K562 (cell line): ENCODE results near the gene IP6K3. TPM values are rescaled to one million over a fixed set of nuclear protein-coding genes. Genes with fewer than 3 reads are reported as not detected.

Experiments
- DNMT1 ChIP-seq: fragments of 450-650 bp; IDR thresholded peaks from 2 replicates; pipeline ENCODE4 v1.6.1; 2016; ENCODE audit warnings: antibody characterized with exemption, mild to moderate bottlenecking
- GABPB1 ChIP-seq: sonication (generic); formaldehyde crosslinking; IDR thresholded peaks from 2 replicates; pipeline ENCODE4 v1.8.0; 2022; ENCODE audit warnings: mild to moderate bottlenecking, missing genetic modification reagents
- KAT7 ChIP-seq: sonication (generic); formaldehyde crosslinking; IDR thresholded peaks from 2 replicates; pipeline ENCODE4 v1.8.0; 2022; ENCODE audit warnings: missing genetic modification reagents, mild to moderate bottlenecking, borderline replicate concordance
- LARP7 ChIP-seq: fragments of 450-650 bp; IDR thresholded peaks from 2 replicates; pipeline ENCODE4 v1.6.1; 2016
- NRF1 ChIP-seq, 2 experiments: fragments of 450-650 bp; IDR thresholded peaks in 1 of 2; conservative IDR thresholded peaks in 1 of 2; 2 replicates each; pipeline ENCODE4 v1.6.1; 2014; ENCODE audit warnings: mild to moderate bottlenecking in 2 of 2
- SMARCA4 ChIP-seq: fragments of 450-650 bp; IDR thresholded peaks from 2 replicates; pipeline ENCODE4 v1.6.1; 2016
- THRAP3 ChIP-seq: fragments of 450-650 bp; IDR thresholded peaks from 2 replicates; pipeline ENCODE4 v1.6.1; 2016; ENCODE audit warnings: mild to moderate bottlenecking, inconsistent platforms, borderline replicate concordance
- ZNF197 ChIP-seq: fragments of 200-800 bp; sonication (Bioruptor generic); IDR thresholded peaks from 2 replicates; pipeline ENCODE4 v1.6.1; 2016; ENCODE audit warnings: low read depth, missing genetic modification characterization, missing compliant biosample characterization
- ZNF347 ChIP-seq: fragments of 450-650 bp; formaldehyde crosslinking; IDR thresholded peaks from 2 replicates; pipeline ENCODE4 v1.4.0; 2020; ENCODE audit warnings: low read depth, mild to moderate bottlenecking, moderate library complexity
- polyA plus RNA-seq, 8 experiments: library from polyadenylated mRNA; depleted of rRNA in 4 of 8; stranded (reverse) in 5 of 8; unstranded in 3 of 8; fragments of >200 nt; fragmentation: Nextera tagmentation in 2 of 8; fragmentation: Illumina TruSeq in 1 of 8; extraction: Ambion mirVana in 2 of 8; extraction: Trizol in 1 of 8; gene quantifications; 2 replicates each; pipeline versions ENCODE4 v1.2.1 to v1.2.3, GENCODE V29; 2011 to 2014; ENCODE audit warnings: inconsistent platforms in 1 of 8, missing spikeins in 1 of 8
- total RNA-seq, 7 experiments: library from RNA; depleted of rRNA in 6 of 7; stranded (reverse); fragments of >200 nt in 6 of 7; fragmentation: Illumina TruSeq in 2 of 7; extraction: Trizol in 2 of 7; gene quantifications; 2 replicates each; pipeline versions ENCODE4 v1.2.1 to v1.2.3, GENCODE V29; 2011 to 2021; ENCODE audit warnings: low replicate concordance in 1 of 7
- TF ChIP-seq, protein P1 (sequence below): fragments of 450-650 bp; formaldehyde crosslinking; IDR thresholded peaks from 2 replicates; pipeline ENCODE4 v1.4.0; 2022; ENCODE audit warnings: missing genetic modification characterization
- TF ChIP-seq, protein P2 (sequence below): IDR thresholded peaks from 2 replicates; pipeline ENCODE4 v1.6.1; 2011; ENCODE audit warnings: borderline replicate concordance, low read depth, mild to moderate bottlenecking, moderate library complexity, low read length; ENCODE audit not compliant: insufficient read depth, poor library complexity, severe bottlenecking
- TF ChIP-seq, protein P3 (sequence below): fragments of 200-800 bp; sonication (Bioruptor generic); IDR thresholded peaks from 2 replicates; pipeline ENCODE4 v1.6.1; 2016; ENCODE audit warnings: missing genetic modification characterization, missing compliant biosample characterization
- TF ChIP-seq, protein P4 (sequence below): sonication (generic); formaldehyde crosslinking; IDR thresholded peaks from 2 replicates; pipeline ENCODE4 v1.8.0; 2023; ENCODE audit warnings: missing genetic modification reagents, mild to moderate bottlenecking, borderline replicate concordance

IP6K3 gene
- total and polyA plus RNA-seq, 9 of the 15 experiments (the other 6 are each of a cell fraction or from before 2014, with no cell fraction given), result not detected

DNA sequence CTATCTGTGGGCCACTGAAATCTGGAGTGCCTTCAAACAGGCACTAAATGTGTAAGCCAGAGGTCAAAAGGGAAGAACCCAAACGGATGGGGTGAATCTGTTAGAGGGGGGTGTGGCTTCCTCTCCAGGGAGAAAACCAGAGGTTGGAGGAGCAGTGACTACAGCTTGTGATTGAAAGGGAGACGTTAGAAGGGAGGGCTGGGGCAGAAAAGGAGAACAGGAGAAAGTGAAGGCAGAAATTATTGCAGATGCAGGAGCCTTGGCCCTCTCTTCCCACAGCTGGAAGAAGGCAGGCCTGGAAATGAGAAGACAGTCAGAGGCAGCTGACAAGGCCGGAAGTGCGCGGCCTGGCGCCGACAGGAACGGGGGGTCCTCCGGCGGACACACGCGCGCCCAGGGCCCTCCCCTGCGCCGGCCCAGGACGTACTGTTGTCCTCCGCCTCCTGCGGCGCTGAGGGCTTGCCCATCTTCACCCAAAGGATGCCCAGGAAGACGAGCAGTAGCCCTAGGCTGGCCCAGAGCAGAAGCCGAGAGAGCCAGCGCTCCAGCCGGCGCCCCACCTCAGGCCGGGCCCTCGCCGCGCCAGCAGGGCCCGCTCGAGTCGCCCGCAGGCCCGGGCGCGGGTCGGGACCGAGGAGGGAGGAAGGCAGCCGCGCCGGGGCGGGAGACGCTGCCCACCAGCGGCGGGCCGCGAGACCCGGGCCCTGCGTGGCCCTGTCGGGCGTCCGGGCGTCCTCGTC lies 41.4 kb upstream of the IP6K3 start (continued):
- TF ChIP-seq, protein P1, sequence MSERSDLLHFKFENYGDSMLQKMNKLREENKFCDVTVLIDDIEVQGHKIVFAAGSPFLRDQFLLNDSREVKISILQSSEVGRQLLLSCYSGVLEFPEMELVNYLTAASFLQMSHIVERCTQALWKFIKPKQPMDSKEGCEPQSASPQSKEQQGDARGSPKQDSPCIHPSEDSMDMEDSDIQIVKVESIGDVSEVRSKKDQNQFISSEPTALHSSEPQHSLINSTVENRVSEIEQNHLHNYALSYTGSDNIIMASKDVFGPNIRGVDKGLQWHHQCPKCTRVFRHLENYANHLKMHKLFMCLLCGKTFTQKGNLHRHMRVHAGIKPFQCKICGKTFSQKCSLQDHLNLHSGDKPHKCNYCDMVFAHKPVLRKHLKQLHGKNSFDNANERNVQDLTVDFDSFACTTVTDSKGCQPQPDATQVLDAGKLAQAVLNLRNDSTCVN (CRISPR knock-in tag), result 0 out of 2 replicates have a peak, but pooled peaks have one; percentile 46
- TF ChIP-seq ZNF347 (CRISPR knock-in tag) (no peak), KAT7 (CRISPR knock-in tag) (no peak), NRF1 (conservative IDR thresholded peaks at IDR 0.05 in 1 of 2, IDR thresholded peaks at IDR 0.05 in 1 of 2) (peak in 1 of 2 experiments; percentile 69; a peak in 3 of 4 replicates), LARP7 (peak; percentile 29; the same call in 1 of the 2 replicates), DNMT1 (no peak), THRAP3 (no peak), GABPB1 (CRISPR knock-in tag) (peak; percentile 81), ZNF197 (CRISPR knock-in tag) (no peak), SMARCA4 (peak; percentile 51; the same call in 1 of the 2 replicates)
- TF ChIP-seq, protein P2, sequence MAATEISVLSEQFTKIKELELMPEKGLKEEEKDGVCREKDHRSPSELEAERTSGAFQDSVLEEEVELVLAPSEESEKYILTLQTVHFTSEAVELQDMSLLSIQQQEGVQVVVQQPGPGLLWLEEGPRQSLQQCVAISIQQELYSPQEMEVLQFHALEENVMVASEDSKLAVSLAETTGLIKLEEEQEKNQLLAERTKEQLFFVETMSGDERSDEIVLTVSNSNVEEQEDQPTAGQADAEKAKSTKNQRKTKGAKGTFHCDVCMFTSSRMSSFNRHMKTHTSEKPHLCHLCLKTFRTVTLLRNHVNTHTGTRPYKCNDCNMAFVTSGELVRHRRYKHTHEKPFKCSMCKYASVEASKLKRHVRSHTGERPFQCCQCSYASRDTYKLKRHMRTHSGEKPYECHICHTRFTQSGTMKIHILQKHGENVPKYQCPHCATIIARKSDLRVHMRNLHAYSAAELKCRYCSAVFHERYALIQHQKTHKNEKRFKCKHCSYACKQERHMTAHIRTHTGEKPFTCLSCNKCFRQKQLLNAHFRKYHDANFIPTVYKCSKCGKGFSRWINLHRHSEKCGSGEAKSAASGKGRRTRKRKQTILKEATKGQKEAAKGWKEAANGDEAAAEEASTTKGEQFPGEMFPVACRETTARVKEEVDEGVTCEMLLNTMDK, result peak; percentile 10
- TF ChIP-seq, protein P3, sequence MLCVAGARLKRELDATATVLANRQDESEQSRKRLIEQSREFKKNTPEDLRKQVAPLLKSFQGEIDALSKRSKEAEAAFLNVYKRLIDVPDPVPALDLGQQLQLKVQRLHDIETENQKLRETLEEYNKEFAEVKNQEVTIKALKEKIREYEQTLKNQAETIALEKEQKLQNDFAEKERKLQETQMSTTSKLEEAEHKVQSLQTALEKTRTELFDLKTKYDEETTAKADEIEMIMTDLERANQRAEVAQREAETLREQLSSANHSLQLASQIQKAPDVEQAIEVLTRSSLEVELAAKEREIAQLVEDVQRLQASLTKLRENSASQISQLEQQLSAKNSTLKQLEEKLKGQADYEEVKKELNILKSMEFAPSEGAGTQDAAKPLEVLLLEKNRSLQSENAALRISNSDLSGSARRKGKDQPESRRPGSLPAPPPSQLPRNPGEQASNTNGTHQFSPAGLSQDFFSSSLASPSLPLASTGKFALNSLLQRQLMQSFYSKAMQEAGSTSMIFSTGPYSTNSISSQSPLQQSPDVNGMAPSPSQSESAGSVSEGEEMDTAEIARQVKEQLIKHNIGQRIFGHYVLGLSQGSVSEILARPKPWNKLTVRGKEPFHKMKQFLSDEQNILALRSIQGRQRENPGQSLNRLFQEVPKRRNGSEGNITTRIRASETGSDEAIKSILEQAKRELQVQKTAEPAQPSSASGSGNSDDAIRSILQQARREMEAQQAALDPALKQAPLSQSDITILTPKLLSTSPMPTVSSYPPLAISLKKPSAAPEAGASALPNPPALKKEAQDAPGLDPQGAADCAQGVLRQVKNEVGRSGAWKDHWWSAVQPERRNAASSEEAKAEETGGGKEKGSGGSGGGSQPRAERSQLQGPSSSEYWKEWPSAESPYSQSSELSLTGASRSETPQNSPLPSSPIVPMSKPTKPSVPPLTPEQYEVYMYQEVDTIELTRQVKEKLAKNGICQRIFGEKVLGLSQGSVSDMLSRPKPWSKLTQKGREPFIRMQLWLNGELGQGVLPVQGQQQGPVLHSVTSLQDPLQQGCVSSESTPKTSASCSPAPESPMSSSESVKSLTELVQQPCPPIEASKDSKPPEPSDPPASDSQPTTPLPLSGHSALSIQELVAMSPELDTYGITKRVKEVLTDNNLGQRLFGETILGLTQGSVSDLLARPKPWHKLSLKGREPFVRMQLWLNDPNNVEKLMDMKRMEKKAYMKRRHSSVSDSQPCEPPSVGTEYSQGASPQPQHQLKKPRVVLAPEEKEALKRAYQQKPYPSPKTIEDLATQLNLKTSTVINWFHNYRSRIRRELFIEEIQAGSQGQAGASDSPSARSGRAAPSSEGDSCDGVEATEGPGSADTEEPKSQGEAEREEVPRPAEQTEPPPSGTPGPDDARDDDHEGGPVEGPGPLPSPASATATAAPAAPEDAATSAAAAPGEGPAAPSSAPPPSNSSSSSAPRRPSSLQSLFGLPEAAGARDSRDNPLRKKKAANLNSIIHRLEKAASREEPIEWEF (CRISPR knock-in tag), result no peak
- TF ChIP-seq, protein P4, sequence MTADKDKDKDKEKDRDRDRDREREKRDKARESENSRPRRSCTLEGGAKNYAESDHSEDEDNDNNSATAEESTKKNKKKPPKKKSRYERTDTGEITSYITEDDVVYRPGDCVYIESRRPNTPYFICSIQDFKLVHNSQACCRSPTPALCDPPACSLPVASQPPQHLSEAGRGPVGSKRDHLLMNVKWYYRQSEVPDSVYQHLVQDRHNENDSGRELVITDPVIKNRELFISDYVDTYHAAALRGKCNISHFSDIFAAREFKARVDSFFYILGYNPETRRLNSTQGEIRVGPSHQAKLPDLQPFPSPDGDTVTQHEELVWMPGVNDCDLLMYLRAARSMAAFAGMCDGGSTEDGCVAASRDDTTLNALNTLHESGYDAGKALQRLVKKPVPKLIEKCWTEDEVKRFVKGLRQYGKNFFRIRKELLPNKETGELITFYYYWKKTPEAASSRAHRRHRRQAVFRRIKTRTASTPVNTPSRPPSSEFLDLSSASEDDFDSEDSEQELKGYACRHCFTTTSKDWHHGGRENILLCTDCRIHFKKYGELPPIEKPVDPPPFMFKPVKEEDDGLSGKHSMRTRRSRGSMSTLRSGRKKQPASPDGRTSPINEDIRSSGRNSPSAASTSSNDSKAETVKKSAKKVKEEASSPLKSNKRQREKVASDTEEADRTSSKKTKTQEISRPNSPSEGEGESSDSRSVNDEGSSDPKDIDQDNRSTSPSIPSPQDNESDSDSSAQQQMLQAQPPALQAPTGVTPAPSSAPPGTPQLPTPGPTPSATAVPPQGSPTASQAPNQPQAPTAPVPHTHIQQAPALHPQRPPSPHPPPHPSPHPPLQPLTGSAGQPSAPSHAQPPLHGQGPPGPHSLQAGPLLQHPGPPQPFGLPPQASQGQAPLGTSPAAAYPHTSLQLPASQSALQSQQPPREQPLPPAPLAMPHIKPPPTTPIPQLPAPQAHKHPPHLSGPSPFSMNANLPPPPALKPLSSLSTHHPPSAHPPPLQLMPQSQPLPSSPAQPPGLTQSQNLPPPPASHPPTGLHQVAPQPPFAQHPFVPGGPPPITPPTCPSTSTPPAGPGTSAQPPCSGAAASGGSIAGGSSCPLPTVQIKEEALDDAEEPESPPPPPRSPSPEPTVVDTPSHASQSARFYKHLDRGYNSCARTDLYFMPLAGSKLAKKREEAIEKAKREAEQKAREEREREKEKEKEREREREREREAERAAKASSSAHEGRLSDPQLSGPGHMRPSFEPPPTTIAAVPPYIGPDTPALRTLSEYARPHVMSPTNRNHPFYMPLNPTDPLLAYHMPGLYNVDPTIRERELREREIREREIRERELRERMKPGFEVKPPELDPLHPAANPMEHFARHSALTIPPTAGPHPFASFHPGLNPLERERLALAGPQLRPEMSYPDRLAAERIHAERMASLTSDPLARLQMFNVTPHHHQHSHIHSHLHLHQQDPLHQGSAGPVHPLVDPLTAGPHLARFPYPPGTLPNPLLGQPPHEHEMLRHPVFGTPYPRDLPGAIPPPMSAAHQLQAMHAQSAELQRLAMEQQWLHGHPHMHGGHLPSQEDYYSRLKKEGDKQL (CRISPR knock-in tag), result no peak
